ENCODE results near the gene KIF18A. TPM values are rescaled to one million over a fixed set of nuclear protein-coding genes. Genes with fewer than 3 reads are reported as not detected.
A peak's percentile ranks its signal among the peaks of the same experiment; 100 is the strongest.

The KIF18A gene
- total RNA-seq (2021; ENCODE audit: unreplicated experiment): 20.8 TPM
- polyA plus RNA-seq (2012; ENCODE audit: insufficient read length): 3.1 TPM
- Bru-seq, nascent RNA: percentile 89 among the genes with signal in this experiment
- BruChase-seq, experiment 1, labeled RNA remaining after a 2-hour chase: percentile 72 among the genes with signal in this experiment
- BruChase-seq, experiment 2, labeled RNA remaining after a 6-hour chase: percentile 61 among the genes with signal in this experiment
- long read RNA-seq, transcript KIF18A-201 (17 exons, 3,568 nt): major isoform, 58 of 71 reads
- long read RNA-seq, partial matches to known transcripts: 6 of 71 reads
- long read RNA-seq, other reads (novel, unspliced or antisense): 7 of 71 reads

DNA sequence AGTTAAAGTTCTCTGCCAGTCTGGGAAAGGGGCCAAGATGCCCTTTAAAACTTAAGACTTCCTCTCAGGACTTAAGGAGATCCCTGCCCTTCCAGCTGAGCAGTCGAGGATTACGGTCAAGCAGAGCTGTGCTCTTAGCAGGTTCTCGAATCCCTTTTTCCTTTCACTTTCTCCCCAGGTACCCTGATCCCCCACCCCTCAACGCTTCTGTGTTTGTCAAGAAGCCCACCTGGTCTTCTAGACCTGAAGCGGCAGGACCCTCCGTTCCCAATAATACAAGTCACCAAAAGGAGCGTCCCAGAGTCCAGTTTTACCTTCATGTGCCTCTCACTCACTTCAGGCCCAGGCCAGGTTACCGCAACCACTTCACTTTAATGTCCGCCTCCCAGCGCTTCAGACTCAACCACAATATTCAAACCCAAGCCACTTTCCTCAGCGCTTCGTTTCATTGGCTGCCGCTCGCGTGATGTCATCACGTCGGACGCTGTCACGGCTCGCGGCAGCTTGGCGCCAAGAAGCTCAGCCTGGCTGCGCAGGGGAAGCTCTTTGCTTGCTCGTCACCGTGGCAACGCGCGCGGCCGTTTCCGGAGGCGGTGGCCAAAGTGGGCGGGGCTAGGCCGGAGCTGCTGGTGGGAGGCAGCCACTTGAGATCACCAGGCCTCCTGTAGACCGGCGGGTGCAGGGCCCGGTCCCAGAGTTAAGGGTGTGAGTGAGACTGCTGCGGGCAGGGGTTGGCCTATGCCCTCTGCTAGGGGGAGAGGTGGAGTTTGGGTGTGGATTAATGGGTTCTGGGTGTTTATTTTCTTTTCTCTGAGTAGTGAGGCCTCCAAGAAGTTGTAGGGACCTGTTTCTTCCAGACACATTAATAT lies at the start of gene KIF18A, which contains the start of gene METTL15:
Gene KIF18A, minus strand, starts transcription at position 407 of the 869 bp plus-strand sequence. CDS start 10,209 bp downstream, outside the sequence.
Gene METTL15, plus strand, starts transcription at position 639 of the 869 bp plus-strand sequence. CDS start 4,947 bp downstream, outside the sequence.
- CTCF ChIA-PET: no interaction called here
- intact Hi-C loops (cut with micrococcal nuclease; ENCODE audit: unreplicated experiment): loop anchor here (5.0 kb wide), 1 partner anchor 411 kb away; no protein-coding TSS in a partner anchor
- in situ Hi-C loops (cut with HindIII; ENCODE audit: low pct_unique_long_range_greater_than_20kb, low sequenced_read_pairs): loop anchor here (25.0 kb wide), 1 partner anchor 396 kb away; the partner anchor contains the start of gene BDNF
- Histone ChIP-seq H3K9me3 (ENCODE audit: control insufficient read depth, insufficient read depth, low read depth, low read length) (no peaks in the 10 kb centered on the region), H3K27me3 (ENCODE audit: control insufficient read depth, insufficient read depth, low read length) (no peaks in the 10 kb centered on the region), H3K4me3 (ENCODE audit: low read depth in 2 of 2, low read length in 2 of 2) (peak within 1 kb of the TSS; percentile 84 to 96), H3K36me3 (ENCODE audit: control insufficient read depth, insufficient read depth, low read length) (peaks cover 9% of the 10 kb centered on the region), H3K4me1 (ENCODE audit: control insufficient read depth, insufficient read depth, low read length) (peaks cover 40% of the 10 kb centered on the region), H3K27ac (ENCODE audit: low read length) (peak within 1 kb of the TSS; percentile 99)
- peak; percentile 97 for ATAC-seq
- TSS peak; percentile 94 for BruUV-seq (replicated peaks)
- POLR2A ChIA-PET: interaction anchor here (0.5 to 0.6 kb wide), 4 partner anchors 341 to 895 kb away, joined by 3 to 7 read pairs (median 3); no protein-coding TSS in a partner anchor
- peak; percentile 91 for DNase-seq (ENCODE audit: low read depth, low spot score)
- TF ChIP-seq, protein P1, sequence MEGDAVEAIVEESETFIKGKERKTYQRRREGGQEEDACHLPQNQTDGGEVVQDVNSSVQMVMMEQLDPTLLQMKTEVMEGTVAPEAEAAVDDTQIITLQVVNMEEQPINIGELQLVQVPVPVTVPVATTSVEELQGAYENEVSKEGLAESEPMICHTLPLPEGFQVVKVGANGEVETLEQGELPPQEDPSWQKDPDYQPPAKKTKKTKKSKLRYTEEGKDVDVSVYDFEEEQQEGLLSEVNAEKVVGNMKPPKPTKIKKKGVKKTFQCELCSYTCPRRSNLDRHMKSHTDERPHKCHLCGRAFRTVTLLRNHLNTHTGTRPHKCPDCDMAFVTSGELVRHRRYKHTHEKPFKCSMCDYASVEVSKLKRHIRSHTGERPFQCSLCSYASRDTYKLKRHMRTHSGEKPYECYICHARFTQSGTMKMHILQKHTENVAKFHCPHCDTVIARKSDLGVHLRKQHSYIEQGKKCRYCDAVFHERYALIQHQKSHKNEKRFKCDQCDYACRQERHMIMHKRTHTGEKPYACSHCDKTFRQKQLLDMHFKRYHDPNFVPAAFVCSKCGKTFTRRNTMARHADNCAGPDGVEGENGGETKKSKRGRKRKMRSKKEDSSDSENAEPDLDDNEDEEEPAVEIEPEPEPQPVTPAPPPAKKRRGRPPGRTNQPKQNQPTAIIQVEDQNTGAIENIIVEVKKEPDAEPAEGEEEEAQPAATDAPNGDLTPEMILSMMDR (IDR thresholded peaks at IDR 0.05): no peak
- TF ChIP-seq, protein P2, sequence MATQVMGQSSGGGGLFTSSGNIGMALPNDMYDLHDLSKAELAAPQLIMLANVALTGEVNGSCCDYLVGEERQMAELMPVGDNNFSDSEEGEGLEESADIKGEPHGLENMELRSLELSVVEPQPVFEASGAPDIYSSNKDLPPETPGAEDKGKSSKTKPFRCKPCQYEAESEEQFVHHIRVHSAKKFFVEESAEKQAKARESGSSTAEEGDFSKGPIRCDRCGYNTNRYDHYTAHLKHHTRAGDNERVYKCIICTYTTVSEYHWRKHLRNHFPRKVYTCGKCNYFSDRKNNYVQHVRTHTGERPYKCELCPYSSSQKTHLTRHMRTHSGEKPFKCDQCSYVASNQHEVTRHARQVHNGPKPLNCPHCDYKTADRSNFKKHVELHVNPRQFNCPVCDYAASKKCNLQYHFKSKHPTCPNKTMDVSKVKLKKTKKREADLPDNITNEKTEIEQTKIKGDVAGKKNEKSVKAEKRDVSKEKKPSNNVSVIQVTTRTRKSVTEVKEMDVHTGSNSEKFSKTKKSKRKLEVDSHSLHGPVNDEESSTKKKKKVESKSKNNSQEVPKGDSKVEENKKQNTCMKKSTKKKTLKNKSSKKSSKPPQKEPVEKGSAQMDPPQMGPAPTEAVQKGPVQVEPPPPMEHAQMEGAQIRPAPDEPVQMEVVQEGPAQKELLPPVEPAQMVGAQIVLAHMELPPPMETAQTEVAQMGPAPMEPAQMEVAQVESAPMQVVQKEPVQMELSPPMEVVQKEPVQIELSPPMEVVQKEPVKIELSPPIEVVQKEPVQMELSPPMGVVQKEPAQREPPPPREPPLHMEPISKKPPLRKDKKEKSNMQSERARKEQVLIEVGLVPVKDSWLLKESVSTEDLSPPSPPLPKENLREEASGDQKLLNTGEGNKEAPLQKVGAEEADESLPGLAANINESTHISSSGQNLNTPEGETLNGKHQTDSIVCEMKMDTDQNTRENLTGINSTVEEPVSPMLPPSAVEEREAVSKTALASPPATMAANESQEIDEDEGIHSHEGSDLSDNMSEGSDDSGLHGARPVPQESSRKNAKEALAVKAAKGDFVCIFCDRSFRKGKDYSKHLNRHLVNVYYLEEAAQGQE (IDR thresholded peaks at IDR 0.05; ENCODE audit: insufficient read depth in 1 of 2, low read depth in 2 of 2, low read length in 1 of 2): no peak
- peak; percentile 88 for TF ChIP-seq SIN3A (IDR thresholded peaks at IDR 0.05; ENCODE audit: borderline replicate concordance, insufficient read depth, low read depth, low read length)
- no peak for TF ChIP-seq TCF7L2 (IDR thresholded peaks at IDR 0.05; ENCODE audit: low read depth, low read length)
- TF ChIP-seq POLR2AphosphoS5 (IDR thresholded peaks at IDR 0.05; ENCODE audit: low read depth, low read length): peak; percentile 65; the same call in 1 of the 2 replicates

DNA sequence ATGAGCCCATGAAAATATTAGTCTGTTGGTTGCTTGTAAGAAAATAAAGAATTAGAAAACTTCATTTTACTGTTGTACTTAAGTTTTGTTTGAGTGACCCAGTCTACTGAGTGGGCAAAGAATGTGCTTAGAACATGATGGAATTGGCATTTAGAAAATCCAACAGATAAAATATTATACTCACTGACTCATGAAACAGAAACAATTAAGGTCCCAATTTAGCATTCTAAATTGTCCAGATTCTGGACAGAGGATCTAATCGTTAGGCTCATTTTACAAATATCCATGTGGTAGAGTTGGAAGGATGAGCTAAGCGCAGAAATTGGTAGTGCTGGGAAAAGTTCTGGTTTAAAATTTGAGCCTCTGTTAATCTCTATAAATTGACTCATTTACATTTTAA lies 45.6 kb upstream of the KIF18A start:
- no TSS peak for BruUV-seq (replicated peaks)
- CTCF ChIA-PET: no interaction called here
- no peak overlapping the region for H3K27ac ChIP-seq (ENCODE audit: low read length)

More for the DNA sequence above, 45.6 kb upstream of the KIF18A start:
- Histone ChIP-seq H3K4me1 (ENCODE audit: control insufficient read depth, insufficient read depth, low read length) (no peaks in the 10 kb centered on the region), H3K4me3 (ENCODE audit: low read depth in 2 of 2, low read length in 2 of 2) (no peak overlapping the region), H3K27me3 (ENCODE audit: control insufficient read depth, insufficient read depth, low read length) (no peaks in the 10 kb centered on the region), H3K9me3 (ENCODE audit: control insufficient read depth, insufficient read depth, low read depth, low read length) (no peaks in the 10 kb centered on the region), H3K36me3 (ENCODE audit: control insufficient read depth, insufficient read depth, low read length) (no peaks in the 10 kb centered on the region)
- ATAC-seq (no peak), DNase-seq (ENCODE audit: low read depth, low spot score) (no peak)
- intact Hi-C loops (cut with micrococcal nuclease; ENCODE audit: unreplicated experiment) (no loop called here), in situ Hi-C loops (cut with HindIII; ENCODE audit: low pct_unique_long_range_greater_than_20kb, low sequenced_read_pairs) (no loop called here)
- POLR2A ChIA-PET: no interaction called here
- TF ChIP-seq SIN3A (IDR thresholded peaks at IDR 0.05; ENCODE audit: borderline replicate concordance, insufficient read depth, low read depth, low read length): no peak
- no peak for TF ChIP-seq TCF7L2 (IDR thresholded peaks at IDR 0.05; ENCODE audit: low read depth, low read length)
- no peak for TF ChIP-seq POLR2AphosphoS5 (IDR thresholded peaks at IDR 0.05; ENCODE audit: low read depth, low read length)
- TF ChIP-seq, protein P2 (IDR thresholded peaks at IDR 0.05; ENCODE audit: insufficient read depth in 1 of 2, low read depth in 2 of 2, low read length in 1 of 2): no peak
- TF ChIP-seq, protein P1 (IDR thresholded peaks at IDR 0.05): no peak

All from Panc1 (cell line).